BJ (cell line): ENCODE data around the gene MGAT5. TPM values are rescaled to one million over a fixed set of nuclear protein-coding genes. Genes with fewer than 3 reads are reported as not detected.

Experiments
- CTCF ChIA-PET: fragments of 350-600 bp; formaldehyde crosslinking; extraction: SDS; loops from one replicate; lab custom pipeline; 2021; ENCODE audit warnings: antibody characterized with exemption, inconsistent platforms; lab: Yijun Ruan, JAX
- POLR2A ChIA-PET: fragments of 300-600 bp; sonication (Branson Sonifier 250); formaldehyde crosslinking; extraction: SDS; loops from one replicate; lab custom pipeline; 2021; ENCODE audit warnings: antibody characterized with exemption; lab: Charles Lee
- DNase-seq: peaks from one replicate; pipeline ENCODE4 v3.0.0-alpha.2; 2011; ENCODE audit warnings: low read depth
- H3K27me3 ChIP-seq: 2 replicates; pipeline ENCODE4 v1.6.0; 2011; ENCODE audit warnings: low read length; ENCODE audit not compliant: control insufficient read depth, insufficient read depth
- H3K36me3 ChIP-seq: 2 replicates; pipeline ENCODE4 v1.5.1; 2011; ENCODE audit warnings: low read length; ENCODE audit not compliant: control insufficient read depth, insufficient read depth
- H3K4me3 ChIP-seq: 2 replicates; pipeline ENCODE4 v1.5.1; 2011; ENCODE audit warnings: low read depth, mild to moderate bottlenecking, control low read depth, low read length
- polyA plus RNA-seq: library from polyadenylated mRNA; depleted of rRNA; stranded (reverse); fragments of >200 nt; gene quantifications from 2 replicates; pipeline ENCODE4 v1.2.3, GENCODE V29; 2011
- TF ChIP-seq, protein P1 (sequence below): IDR thresholded peaks from 2 replicates; pipeline ENCODE4 v1.5.1; 2011; ENCODE audit warnings: low read depth, mild to moderate bottlenecking, control low read depth, inconsistent platforms, low read length, moderate library complexity; ENCODE audit not compliant: insufficient read depth

Gene MGAT5
- polyA plus RNA-seq, 1 experiment, result 25.0 TPM

GRCh38 chr2:134348760-134349159 lies 94.9 kb downstream of the MGAT5 start:
- Histone ChIP-seq H3K27me3 (no peaks in the 10 kb centered on the region), H3K4me3 (no peak overlapping the region), H3K36me3 (0 out of 2 replicates have a peak, but pooled peaks cover 1% of the 10 kb centered on the region)
- ChIA-PET CTCF (interaction anchor here (1.0 to 2.8 kb wide), 2 partner anchors 26 to 63 kb away, joined by 3 to 8 read pairs; no protein-coding TSS in a partner anchor), POLR2A (interaction anchor here (1.2 kb wide), 1 partner anchor 24 kb away, joined by 3 read pairs; no protein-coding TSS in a partner anchor)
- TF ChIP-seq, protein P1, sequence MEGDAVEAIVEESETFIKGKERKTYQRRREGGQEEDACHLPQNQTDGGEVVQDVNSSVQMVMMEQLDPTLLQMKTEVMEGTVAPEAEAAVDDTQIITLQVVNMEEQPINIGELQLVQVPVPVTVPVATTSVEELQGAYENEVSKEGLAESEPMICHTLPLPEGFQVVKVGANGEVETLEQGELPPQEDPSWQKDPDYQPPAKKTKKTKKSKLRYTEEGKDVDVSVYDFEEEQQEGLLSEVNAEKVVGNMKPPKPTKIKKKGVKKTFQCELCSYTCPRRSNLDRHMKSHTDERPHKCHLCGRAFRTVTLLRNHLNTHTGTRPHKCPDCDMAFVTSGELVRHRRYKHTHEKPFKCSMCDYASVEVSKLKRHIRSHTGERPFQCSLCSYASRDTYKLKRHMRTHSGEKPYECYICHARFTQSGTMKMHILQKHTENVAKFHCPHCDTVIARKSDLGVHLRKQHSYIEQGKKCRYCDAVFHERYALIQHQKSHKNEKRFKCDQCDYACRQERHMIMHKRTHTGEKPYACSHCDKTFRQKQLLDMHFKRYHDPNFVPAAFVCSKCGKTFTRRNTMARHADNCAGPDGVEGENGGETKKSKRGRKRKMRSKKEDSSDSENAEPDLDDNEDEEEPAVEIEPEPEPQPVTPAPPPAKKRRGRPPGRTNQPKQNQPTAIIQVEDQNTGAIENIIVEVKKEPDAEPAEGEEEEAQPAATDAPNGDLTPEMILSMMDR, result no peak
- DNase-seq, result no peak

DNA sequence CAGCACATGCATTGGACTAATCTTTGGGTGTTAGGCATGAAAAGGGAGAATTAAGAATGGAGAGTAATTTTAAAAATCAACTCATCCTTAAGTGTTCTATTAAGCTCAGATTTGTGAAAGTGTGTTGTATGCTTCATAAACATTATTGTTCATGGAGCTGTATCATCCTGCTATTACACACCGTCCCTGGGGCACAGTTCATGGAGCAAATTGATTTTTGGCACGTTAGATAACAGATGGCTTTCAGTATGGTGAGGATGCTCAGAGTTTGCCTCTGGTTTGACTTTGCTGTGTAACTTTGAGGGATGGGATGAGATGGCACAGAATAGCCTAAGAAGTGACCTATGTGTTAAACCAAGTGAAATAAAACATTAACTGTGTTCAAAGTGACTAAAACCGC lies 97.1 kb downstream of the MGAT5 start:
- no peaks in the 10 kb centered on the region for H3K27me3 ChIP-seq
- POLR2A ChIA-PET, result no interaction called here
- DNase-seq, result no peak
- H3K36me3 ChIP-seq, result 0 out of 2 replicates have a peak, but pooled peaks cover 1% of the 10 kb centered on the region
- CTCF ChIA-PET, result no interaction called here
- H3K4me3 ChIP-seq, result no peak overlapping the region
- TF ChIP-seq, protein P1, result no peak

- H3K27me3 ChIP-seq, result no peaks in the 10 kb centered on the region
- no peak for DNase-seq
- ChIA-PET POLR2A (no interaction called here), CTCF (no interaction called here)
- H3K36me3 ChIP-seq, result 0 out of 2 replicates have a peak, but pooled peaks cover 1% of the 10 kb centered on the region
- TF ChIP-seq, protein P1, result no peak
- no peak overlapping the region for H3K4me3 ChIP-seq
These were observed 98.0 kb downstream of the MGAT5 start for GRCh38 chr2:134351899-134352298.

- DNase-seq, result no peak
- ChIA-PET CTCF (no interaction called here), POLR2A (no interaction called here)
- Histone ChIP-seq H3K36me3 (0 out of 2 replicates have a peak, but pooled peaks cover 1% of the 10 kb centered on the region), H3K27me3 (no peaks in the 10 kb centered on the region), H3K4me3 (no peak overlapping the region)
- TF ChIP-seq, protein P1, result no peak
These were observed 99.0 kb downstream of the MGAT5 start for GRCh38 chr2:134352844-134353243.

GRCh38 chr2:134354611-134355010 lies 100.7 kb downstream of the MGAT5 start:
- Histone ChIP-seq H3K27me3 (no peaks in the 10 kb centered on the region), H3K36me3 (0 out of 2 replicates have a peak, but pooled peaks cover 1% of the 10 kb centered on the region), H3K4me3 (no peak overlapping the region)
- no peak for DNase-seq
- ChIA-PET CTCF (no interaction called here), POLR2A (no interaction called here)
- TF ChIP-seq, protein P1, result no peak
